Measurements from ENCODE around the gene DDX42. TPM values are rescaled to one million over a fixed set of nuclear protein-coding genes. Genes with fewer than 3 reads are reported as not detected.
A peak's percentile ranks its signal among the peaks of the same experiment; 100 is the strongest.

The DDX42 gene
- total RNA-seq, 2 experiments from 2014 or later: 126 to 143 TPM

GRCh38 chr17:63760771-63761539 lies 13.0 kb upstream of the DDX42 start:
- POLR2A ChIA-PET: interaction anchor here (1.1 to 1.7 kb wide), 2 partner anchors 9 to 12 kb away, joined by 8 to 11 read pairs; partner anchors contain the start of gene CCDC47
- no peak for ATAC-seq (ENCODE audit: low read depth)
- Mint-ChIP-seq H3K4me1 (peaks cover 22% of the 10 kb centered on the region), H3K27ac (peak overlapping the region; percentile 8), H3K9me3 (no peaks in the 10 kb centered on the region), H3K27me3 (no peaks in the 10 kb centered on the region), H3K36me3 (peaks cover 32% of the 10 kb centered on the region), H3K4me3 (no peak overlapping the region)
- DNase-seq: no peak

GRCh38 chr17:63762161-63763078 lies 11.6 kb upstream of the DDX42 start:
- Mint-ChIP-seq H3K27me3 (no peaks in the 10 kb centered on the region), H3K36me3 (peaks cover 26% of the 10 kb centered on the region), H3K4me3 (no peak overlapping the region), H3K4me1 (peaks cover 30% of the 10 kb centered on the region), H3K27ac (peak overlapping the region; percentile 28), H3K9me3 (no peaks in the 10 kb centered on the region)
- ATAC-seq (ENCODE audit: low read depth) (no peak), DNase-seq (no peak)
- POLR2A ChIA-PET: interaction anchor here (0.7 to 1.9 kb wide), 6 partner anchors 9 to 71 kb away, joined by 3 to 11 read pairs (median 5); partner anchors contain the start of genes CCDC47 and DDX42

- no peak for DNase-seq
- H3K4me3 Mint-ChIP-seq: no peak overlapping the region
- H3K27ac Mint-ChIP-seq: no peak overlapping the region
- POLR2A ChIA-PET: interaction anchor here (1.9 kb wide), 1 partner anchor 9 kb away, joined by 6 read pairs; the partner anchor contains the start of genes CCDC47 and DDX42
- no peaks in the 10 kb centered on the region for H3K9me3 Mint-ChIP-seq
- H3K4me1 Mint-ChIP-seq: peaks cover 30% of the 10 kb centered on the region
- H3K27me3 Mint-ChIP-seq: no peaks in the 10 kb centered on the region
- no peak for ATAC-seq (ENCODE audit: low read depth)
- peaks cover 28% of the 10 kb centered on the region for H3K36me3 Mint-ChIP-seq
These were observed 9.3 kb upstream of the DDX42 start for GRCh38 chr17:63764716-63765115.

- peaks cover 28% of the 10 kb centered on the region for H3K36me3 Mint-ChIP-seq
- H3K27me3 Mint-ChIP-seq: no peaks in the 10 kb centered on the region
- peaks cover 27% of the 10 kb centered on the region for H3K4me1 Mint-ChIP-seq
- no peak overlapping the region for H3K27ac Mint-ChIP-seq
- DNase-seq (no peak), ATAC-seq (ENCODE audit: low read depth) (no peak)
- H3K4me3 Mint-ChIP-seq: no peak overlapping the region
- POLR2A ChIA-PET: interaction anchor here (0.7 kb wide), 1 partner anchor 322 kb away, joined by 3 read pairs; no protein-coding TSS in a partner anchor
- H3K9me3 Mint-ChIP-seq: no peaks in the 10 kb centered on the region
These were observed 7.2 kb upstream of the DDX42 start for GRCh38 chr17:63766754-63767153.

GRCh38 chr17:63768433-63768832 lies 5.5 kb upstream of the DDX42 start:
- Mint-ChIP-seq H3K27me3 (no peaks in the 10 kb centered on the region), H3K36me3 (peaks cover 27% of the 10 kb centered on the region), H3K27ac (no peak overlapping the region), H3K4me1 (peaks cover 25% of the 10 kb centered on the region), H3K4me3 (no peak overlapping the region), H3K9me3 (no peaks in the 10 kb centered on the region)
- POLR2A ChIA-PET: interaction anchor here (0.6 kb wide), 1 partner anchor 13 kb away, joined by 3 read pairs; no protein-coding TSS in a partner anchor
- DNase-seq (no peak), ATAC-seq (ENCODE audit: low read depth) (no peak)

- Mint-ChIP-seq H3K27me3 (no peaks in the 10 kb centered on the region), H3K4me3 (peak overlapping the region; percentile 91), H3K9me3 (no peaks in the 10 kb centered on the region), H3K27ac (peak overlapping the region; percentile 97), H3K4me1 (peaks cover 29% of the 10 kb centered on the region), H3K36me3 (peaks cover 23% of the 10 kb centered on the region)
- POLR2A ChIA-PET: interaction anchor here (1.1 to 5.1 kb wide), 20 partner anchors 9 to 373 kb away, joined by 4 to 64 read pairs (median 7); partner anchors contain the start of genes FTSJ3, LIMD2, MAP3K3 and PSMC5
- DNase-seq (no peak), ATAC-seq (ENCODE audit: low read depth) (no peak)
These were observed 1.1 kb upstream of the DDX42 start for GRCh38 chr17:63772801-63773271.

GRCh38 chr17:63773272-63774140 lies 464 bp upstream of the DDX42 start, which contains the start of gene CCDC47:
CCDC47 (minus strand) TSS chr17:63773597; CDS start chr17:63766175, 7,422 bp downstream.
- POLR2A ChIA-PET: interaction anchor here (0.6 to 5.1 kb wide), 29 partner anchors 10 to 372 kb away, joined by 3 to 64 read pairs (median 5); partner anchors contain the start of genes FTSJ3, LIMD2, MAP3K3 and PSMC5
- DNase-seq: peak; percentile 97
- Mint-ChIP-seq H3K4me3 (peak within 1 kb of the TSS; percentile 91), H3K9me3 (no peaks in the 10 kb centered on the region), H3K4me1 (peaks cover 33% of the 10 kb centered on the region), H3K27ac (peak within 1 kb of the TSS; percentile 97), H3K36me3 (peaks cover 24% of the 10 kb centered on the region), H3K27me3 (no peaks in the 10 kb centered on the region)
- peak; percentile 87 for ATAC-seq (ENCODE audit: low read depth)

- Mint-ChIP-seq H3K27me3 (no peaks in the 10 kb centered on the region), H3K9me3 (no peaks in the 10 kb centered on the region), H3K36me3 (peaks cover 26% of the 10 kb centered on the region), H3K27ac (peak overlapping the region; percentile 97), H3K4me3 (peak overlapping the region; percentile 91), H3K4me1 (peaks cover 41% of the 10 kb centered on the region)
- ATAC-seq (ENCODE audit: low read depth) (no peak), DNase-seq (no peak)
- POLR2A ChIA-PET: interaction anchor here (0.8 to 5.1 kb wide), 10 partner anchors 8 to 78 kb away, joined by 3 to 64 read pairs (median 10); partner anchors contain the start of genes LIMD2 and SMARCD2
These were observed 947 bp downstream of the DDX42 start for GRCh38 chr17:63774969-63775265.

GRCh38 chr17:63775420-63775819 lies 1.4 kb downstream of the DDX42 start:
- no peaks in the 10 kb centered on the region for H3K27me3 Mint-ChIP-seq
- POLR2A ChIA-PET: interaction anchor here (0.6 to 5.1 kb wide), 9 partner anchors 8 to 78 kb away, joined by 3 to 64 read pairs (median 11); partner anchors contain the start of genes LIMD2 and SMARCD2
- DNase-seq (no peak), ATAC-seq (ENCODE audit: low read depth) (no peak)
- peaks cover 25% of the 10 kb centered on the region for H3K36me3 Mint-ChIP-seq
- no peaks in the 10 kb centered on the region for H3K9me3 Mint-ChIP-seq
- peak overlapping the region; percentile 97 for H3K27ac Mint-ChIP-seq
- H3K4me1 Mint-ChIP-seq: peaks cover 41% of the 10 kb centered on the region
- H3K4me3 Mint-ChIP-seq: peak overlapping the region; percentile 91

- POLR2A ChIA-PET: no interaction called here
- DNase-seq (no peak), ATAC-seq (ENCODE audit: low read depth) (no peak)
- Mint-ChIP-seq H3K9me3 (no peaks in the 10 kb centered on the region), H3K4me1 (peaks cover 45% of the 10 kb centered on the region), H3K27ac (no peak overlapping the region), H3K27me3 (no peaks in the 10 kb centered on the region), H3K36me3 (peaks cover 22% of the 10 kb centered on the region), H3K4me3 (no peak overlapping the region)
These were observed 6.5 kb downstream of the DDX42 start for GRCh38 chr17:63780507-63780906.

GRCh38 chr17:63780928-63781327 lies 7.0 kb downstream of the DDX42 start:
- POLR2A ChIA-PET: no interaction called here
- ATAC-seq (ENCODE audit: low read depth) (no peak), DNase-seq (no peak)
- Mint-ChIP-seq H3K27me3 (no peaks in the 10 kb centered on the region), H3K4me1 (peaks cover 45% of the 10 kb centered on the region), H3K9me3 (no peaks in the 10 kb centered on the region), H3K4me3 (no peak overlapping the region), H3K27ac (no peak overlapping the region), H3K36me3 (peaks cover 24% of the 10 kb centered on the region)

- peaks cover 31% of the 10 kb centered on the region for H3K4me1 Mint-ChIP-seq
- POLR2A ChIA-PET: interaction anchor here (1.2 to 3.1 kb wide), 2 partner anchors 8 to 10 kb away, joined by 3 to 18 read pairs; partner anchors contain the start of genes CCDC47 and DDX42
- no peak for ATAC-seq (ENCODE audit: low read depth)
These were observed 9.6 kb downstream of the DDX42 start for GRCh38 chr17:63783522-63783921.

More at GRCh38 chr17:63783522-63783921, 9.6 kb downstream of the DDX42 start:
- H3K27ac Mint-ChIP-seq: no peak overlapping the region
- H3K4me3 Mint-ChIP-seq: no peak overlapping the region
- no peaks in the 10 kb centered on the region for H3K9me3 Mint-ChIP-seq
- H3K36me3 Mint-ChIP-seq: peaks cover 23% of the 10 kb centered on the region
- H3K27me3 Mint-ChIP-seq: no peaks in the 10 kb centered on the region
- no peak for DNase-seq

Data from activated naive CD8-positive, alpha-beta T cell treated with anti-CD3 and anti-CD28 coated beads, Interleukin-2, amount 10 ng/mL, durations not matched to agents 7 days and 5 days (primary cell).